MM.1S (cell line): ENCODE results near the gene PHACTR1.

Source experiments
- CTCF ChIP-seq: fragments of 300-600 bp; sonication (generic); IDR thresholded peaks from 2 replicates; pipeline ENCODE4 v1.5.1; 2016; ENCODE audit warnings: antibody characterized with exemption, low read length, mixed read lengths
- EZH2 ChIP-seq: fragments of 300-600 bp; sonication (generic); optimal IDR thresholded peaks from 2 replicates; pipeline ENCODE3; 2017; ENCODE audit warnings: low read depth, mild to moderate bottlenecking, antibody characterized with exemption, low read length, mixed read lengths
- EZH2phosphoT487 ChIP-seq: fragments of 300-600 bp; sonication (generic); IDR thresholded peaks from 2 replicates; pipeline ENCODE4 v1.6.1; 2018; ENCODE audit warnings: antibody characterized with exemption, low read length

- TF ChIP-seq CTCF = no peak
- TF ChIP-seq EZH2phosphoT487 = no peak
- no peak for TF ChIP-seq EZH2
These were observed 381.4 kb downstream of the PHACTR1 start for GRCh38 chr6:13098006-13098405.
